HL-60 (cell line): Measurements from ENCODE around the gene SEC14L5.

ENCODE experiments used
- GABPA ChIP-seq: IDR thresholded peaks from 2 replicates; pipeline ENCODE4 v1.6.1; 2012; ENCODE audit warnings: low read depth
- POLR2AphosphoS5 ChIP-seq: IDR thresholded peaks from 2 replicates; pipeline ENCODE4 v1.6.1; 2012; ENCODE audit warnings: low read depth
- SPI1 ChIP-seq: IDR thresholded peaks from 2 replicates; pipeline ENCODE4 v1.6.1; 2012; ENCODE audit warnings: low read depth, mild to moderate bottlenecking, borderline replicate concordance
- TF ChIP-seq, protein P1 (sequence below): IDR thresholded peaks from one replicate; pipeline ENCODE4 v1.5.1; 2011; ENCODE audit warnings: low read length, control low read depth, inconsistent platforms; ENCODE audit not compliant: insufficient read depth
- TF ChIP-seq, protein P2 (sequence below): IDR thresholded peaks from 2 replicates; pipeline ENCODE4 v1.6.1; 2012; ENCODE audit warnings: low read depth; ENCODE audit not compliant: insufficient replicate concordance

DNA sequence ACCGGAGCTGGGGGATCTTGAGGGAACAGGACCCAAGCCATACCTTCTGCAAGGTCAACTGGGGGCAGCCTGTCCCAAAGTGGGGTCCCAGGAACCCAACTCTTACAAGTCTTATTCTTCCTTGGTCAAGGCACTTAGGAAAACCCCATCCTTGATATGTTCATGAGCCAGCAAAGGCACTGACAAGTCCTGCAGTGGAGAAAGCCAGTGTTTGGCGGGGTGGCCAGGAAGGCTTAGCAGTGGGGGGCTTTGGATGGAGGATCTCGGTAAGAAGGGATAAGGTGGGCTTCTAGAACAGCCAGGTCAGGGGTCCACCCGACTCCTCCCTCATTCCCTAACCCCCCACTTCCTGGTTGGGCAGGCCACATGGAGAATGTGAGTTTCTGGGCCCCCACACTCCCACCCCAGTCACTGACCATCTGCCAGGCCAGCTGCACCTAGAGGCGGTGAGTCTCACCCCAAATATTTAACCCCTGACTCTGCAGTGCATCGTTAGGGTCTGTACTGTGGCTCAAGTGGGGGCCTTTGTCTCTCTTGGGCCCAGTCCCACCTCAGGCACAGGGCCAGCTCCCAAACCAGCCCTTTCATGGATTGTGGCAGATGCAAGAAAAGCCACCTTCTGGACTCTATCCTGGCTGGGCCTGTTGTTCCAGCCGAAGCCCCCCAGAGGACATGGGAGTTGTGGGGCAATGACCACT is 43.5 kb upstream of the SEC14L5 start:
- TF ChIP-seq, protein P1, sequence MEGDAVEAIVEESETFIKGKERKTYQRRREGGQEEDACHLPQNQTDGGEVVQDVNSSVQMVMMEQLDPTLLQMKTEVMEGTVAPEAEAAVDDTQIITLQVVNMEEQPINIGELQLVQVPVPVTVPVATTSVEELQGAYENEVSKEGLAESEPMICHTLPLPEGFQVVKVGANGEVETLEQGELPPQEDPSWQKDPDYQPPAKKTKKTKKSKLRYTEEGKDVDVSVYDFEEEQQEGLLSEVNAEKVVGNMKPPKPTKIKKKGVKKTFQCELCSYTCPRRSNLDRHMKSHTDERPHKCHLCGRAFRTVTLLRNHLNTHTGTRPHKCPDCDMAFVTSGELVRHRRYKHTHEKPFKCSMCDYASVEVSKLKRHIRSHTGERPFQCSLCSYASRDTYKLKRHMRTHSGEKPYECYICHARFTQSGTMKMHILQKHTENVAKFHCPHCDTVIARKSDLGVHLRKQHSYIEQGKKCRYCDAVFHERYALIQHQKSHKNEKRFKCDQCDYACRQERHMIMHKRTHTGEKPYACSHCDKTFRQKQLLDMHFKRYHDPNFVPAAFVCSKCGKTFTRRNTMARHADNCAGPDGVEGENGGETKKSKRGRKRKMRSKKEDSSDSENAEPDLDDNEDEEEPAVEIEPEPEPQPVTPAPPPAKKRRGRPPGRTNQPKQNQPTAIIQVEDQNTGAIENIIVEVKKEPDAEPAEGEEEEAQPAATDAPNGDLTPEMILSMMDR = no peak
- TF ChIP-seq, protein P2, sequence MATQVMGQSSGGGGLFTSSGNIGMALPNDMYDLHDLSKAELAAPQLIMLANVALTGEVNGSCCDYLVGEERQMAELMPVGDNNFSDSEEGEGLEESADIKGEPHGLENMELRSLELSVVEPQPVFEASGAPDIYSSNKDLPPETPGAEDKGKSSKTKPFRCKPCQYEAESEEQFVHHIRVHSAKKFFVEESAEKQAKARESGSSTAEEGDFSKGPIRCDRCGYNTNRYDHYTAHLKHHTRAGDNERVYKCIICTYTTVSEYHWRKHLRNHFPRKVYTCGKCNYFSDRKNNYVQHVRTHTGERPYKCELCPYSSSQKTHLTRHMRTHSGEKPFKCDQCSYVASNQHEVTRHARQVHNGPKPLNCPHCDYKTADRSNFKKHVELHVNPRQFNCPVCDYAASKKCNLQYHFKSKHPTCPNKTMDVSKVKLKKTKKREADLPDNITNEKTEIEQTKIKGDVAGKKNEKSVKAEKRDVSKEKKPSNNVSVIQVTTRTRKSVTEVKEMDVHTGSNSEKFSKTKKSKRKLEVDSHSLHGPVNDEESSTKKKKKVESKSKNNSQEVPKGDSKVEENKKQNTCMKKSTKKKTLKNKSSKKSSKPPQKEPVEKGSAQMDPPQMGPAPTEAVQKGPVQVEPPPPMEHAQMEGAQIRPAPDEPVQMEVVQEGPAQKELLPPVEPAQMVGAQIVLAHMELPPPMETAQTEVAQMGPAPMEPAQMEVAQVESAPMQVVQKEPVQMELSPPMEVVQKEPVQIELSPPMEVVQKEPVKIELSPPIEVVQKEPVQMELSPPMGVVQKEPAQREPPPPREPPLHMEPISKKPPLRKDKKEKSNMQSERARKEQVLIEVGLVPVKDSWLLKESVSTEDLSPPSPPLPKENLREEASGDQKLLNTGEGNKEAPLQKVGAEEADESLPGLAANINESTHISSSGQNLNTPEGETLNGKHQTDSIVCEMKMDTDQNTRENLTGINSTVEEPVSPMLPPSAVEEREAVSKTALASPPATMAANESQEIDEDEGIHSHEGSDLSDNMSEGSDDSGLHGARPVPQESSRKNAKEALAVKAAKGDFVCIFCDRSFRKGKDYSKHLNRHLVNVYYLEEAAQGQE = no peak
- no peak for TF ChIP-seq SPI1
- TF ChIP-seq POLR2AphosphoS5 = no peak
- TF ChIP-seq GABPA = no peak
